LNCAP (cell line): Measurements from ENCODE around the gene IFT122.

Experiments used
- TF ChIP-seq, protein P1 (sequence below): fragments of 450-650 bp; IDR thresholded peaks from 2 replicates; pipeline ENCODE4 v1.5.1; 2017; ENCODE audit warnings: mild to moderate bottlenecking

IFT122 gene

DNA sequence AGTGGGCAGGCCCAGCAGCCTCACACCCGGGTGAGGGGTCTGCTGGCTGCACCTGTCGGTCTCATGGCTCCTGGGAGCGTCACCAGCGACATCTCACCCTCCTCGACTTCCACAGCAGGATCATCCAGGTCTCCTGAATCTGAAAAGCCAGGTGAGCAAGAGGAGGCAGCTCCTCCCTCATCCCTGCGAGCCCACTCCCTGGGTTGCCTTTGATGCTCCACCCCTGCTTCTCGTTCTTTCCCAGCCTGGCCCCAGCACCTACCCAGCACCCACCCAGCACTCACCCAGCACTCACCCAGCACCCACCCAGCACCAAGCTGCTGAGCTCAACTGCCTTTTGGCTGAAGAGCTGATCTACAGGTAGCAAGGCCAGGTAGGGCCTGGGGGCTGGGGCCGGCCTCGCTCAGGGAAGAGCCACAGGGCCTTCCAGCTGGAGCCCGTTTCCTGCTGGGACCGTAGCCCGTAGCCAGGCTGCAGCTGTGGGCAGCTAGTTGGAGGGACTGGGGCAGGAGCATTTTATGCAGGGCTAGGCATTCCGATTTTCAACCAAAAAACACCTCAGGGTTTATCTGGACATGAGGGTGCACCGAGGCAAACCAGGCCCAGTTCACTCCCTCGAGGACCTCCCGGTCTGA lies 103.2 kb downstream of the IFT122 start, which contains the start of gene H1-8:
Gene H1-8 (plus strand): TSS at position 20 of the 635 bp plus-strand sequence. CDS start 44 bp downstream, at position 64.
- TF ChIP-seq, protein P1, sequence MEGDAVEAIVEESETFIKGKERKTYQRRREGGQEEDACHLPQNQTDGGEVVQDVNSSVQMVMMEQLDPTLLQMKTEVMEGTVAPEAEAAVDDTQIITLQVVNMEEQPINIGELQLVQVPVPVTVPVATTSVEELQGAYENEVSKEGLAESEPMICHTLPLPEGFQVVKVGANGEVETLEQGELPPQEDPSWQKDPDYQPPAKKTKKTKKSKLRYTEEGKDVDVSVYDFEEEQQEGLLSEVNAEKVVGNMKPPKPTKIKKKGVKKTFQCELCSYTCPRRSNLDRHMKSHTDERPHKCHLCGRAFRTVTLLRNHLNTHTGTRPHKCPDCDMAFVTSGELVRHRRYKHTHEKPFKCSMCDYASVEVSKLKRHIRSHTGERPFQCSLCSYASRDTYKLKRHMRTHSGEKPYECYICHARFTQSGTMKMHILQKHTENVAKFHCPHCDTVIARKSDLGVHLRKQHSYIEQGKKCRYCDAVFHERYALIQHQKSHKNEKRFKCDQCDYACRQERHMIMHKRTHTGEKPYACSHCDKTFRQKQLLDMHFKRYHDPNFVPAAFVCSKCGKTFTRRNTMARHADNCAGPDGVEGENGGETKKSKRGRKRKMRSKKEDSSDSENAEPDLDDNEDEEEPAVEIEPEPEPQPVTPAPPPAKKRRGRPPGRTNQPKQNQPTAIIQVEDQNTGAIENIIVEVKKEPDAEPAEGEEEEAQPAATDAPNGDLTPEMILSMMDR: no peak

GRCh38 chr3:129543999-129544398 lies 104.0 kb downstream of the IFT122 start:
- TF ChIP-seq, protein P1: no peak

- TF ChIP-seq, protein P1: no peak
Observed at GRCh38 chr3:129547241-129547640, 107.2 kb downstream of the IFT122 start.

DNA sequence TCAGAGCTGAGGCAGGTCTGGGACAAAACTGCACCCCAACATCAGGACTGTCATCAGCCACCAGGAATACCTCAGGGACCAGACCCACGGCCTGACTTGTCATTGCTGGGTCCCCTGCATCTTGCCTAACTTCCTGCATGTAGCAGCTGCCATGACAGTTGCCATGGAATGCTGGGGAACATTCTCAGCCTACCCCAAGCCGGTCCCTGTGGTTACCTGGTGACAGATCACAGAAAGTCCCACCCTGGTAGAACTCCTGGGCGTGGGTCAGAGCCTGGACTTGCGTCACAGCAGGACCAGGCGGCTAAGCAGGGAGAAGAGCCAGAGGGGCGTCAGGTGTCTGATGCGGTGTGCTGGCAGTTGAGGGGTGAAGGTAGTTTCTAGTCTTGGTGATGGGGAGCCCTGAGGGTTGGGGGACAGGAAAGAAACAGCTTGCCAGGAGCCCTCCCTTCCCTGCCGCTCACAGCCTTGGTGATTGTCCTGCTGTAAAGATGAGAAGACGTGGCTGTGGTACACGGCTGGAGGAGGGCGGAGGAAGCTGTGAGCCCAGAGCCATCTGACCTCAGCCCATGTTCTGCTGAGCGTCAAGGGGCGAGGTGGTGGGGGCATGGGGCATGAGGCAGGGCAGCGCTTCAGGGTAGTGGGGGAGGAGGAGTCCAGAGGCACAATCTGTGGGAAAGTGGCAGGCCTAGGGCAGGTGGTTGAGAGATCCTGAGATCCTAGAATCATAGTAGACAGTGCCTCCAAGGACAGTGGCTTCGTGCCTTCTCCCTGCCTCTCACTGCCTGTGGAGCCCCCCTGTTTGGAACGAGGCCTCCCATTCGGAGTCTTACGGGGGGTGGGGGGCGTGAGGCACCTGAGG lies 108.3 kb downstream of the IFT122 start:
- TF ChIP-seq, protein P1: no peak

DNA sequence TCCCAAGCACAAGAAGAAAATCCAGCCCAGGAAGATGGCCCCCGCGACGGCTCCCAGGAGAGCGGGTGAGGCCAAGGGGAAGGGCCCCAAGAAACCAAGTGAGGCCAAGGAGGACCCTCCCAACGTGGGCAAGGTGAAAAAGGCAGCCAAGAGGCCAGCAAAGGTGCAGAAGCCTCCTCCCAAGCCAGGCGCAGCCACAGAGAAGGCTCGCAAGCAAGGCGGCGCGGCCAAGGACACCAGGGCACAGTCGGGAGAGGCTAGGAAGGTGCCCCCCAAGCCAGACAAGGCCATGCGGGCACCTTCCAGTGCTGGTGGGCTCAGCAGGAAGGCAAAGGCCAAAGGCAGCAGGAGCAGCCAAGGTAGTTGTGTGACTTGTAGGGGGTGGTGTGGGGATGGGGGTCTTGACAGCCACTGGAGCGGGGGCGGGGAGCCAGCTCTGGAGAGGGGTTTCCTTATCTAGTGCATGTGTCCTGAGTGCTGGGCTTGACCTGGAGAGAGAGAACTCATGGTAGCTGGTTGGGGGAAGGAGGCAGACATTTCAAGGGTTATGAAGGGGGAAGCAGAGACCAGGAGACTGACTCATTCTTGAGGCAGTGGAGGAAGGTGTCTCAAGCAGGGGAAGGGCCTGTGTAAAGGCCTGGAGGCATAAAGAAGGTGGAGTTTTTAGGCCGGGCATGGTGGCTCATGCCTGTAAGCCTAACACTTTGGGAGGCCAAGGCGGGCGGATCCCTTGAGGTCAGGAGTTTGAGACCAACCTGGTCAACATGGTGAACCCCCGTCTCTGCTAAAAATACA lies 109.2 kb downstream of the IFT122 start:
- TF ChIP-seq, protein P1: no peak

- TF ChIP-seq, protein P1: no peak
Observed at GRCh38 chr3:129549805-129550204, 109.8 kb downstream of the IFT122 start.

- TF ChIP-seq, protein P1: no peak
Observed at GRCh38 chr3:129552287-129553050, 112.4 kb downstream of the IFT122 start.
